OCI-LY3 (cell line): ENCODE results near the gene CNTNAP2.

Experiments used
- CTCF ChIP-seq: fragments of 200-600, 300-600 bp; sonication (generic); IDR thresholded peaks from 2 replicates; pipeline ENCODE4 v1.5.1; 2014; ENCODE audit warnings: antibody characterized with exemption, low read length, low read depth
- EZH2phosphoT487 ChIP-seq: fragments of 200-600 bp; shearing (Covaris generic); IDR thresholded peaks from 2 replicates; pipeline ENCODE4 v1.6.1; 2018; ENCODE audit warnings: antibody characterized with exemption, mixed run types, low read depth

- no peak for TF ChIP-seq CTCF
- TF ChIP-seq EZH2phosphoT487 = no peak
These were observed 932.3 kb downstream of the CNTNAP2 start for GRCh38 chr7:147048864-147049263.
